ENCODE results near the gene ARG1.

- TF ChIP-seq EZH2 (IDR thresholded peaks at IDR 0.05; ENCODE audit: low read depth, low read length, severe bottlenecking) (no peak), TAF1 (IDR thresholded peaks at IDR 0.05; ENCODE audit: low read depth, low read length) (no peak), POLR2A (IDR thresholded peaks at IDR 0.05; ENCODE audit: control extremely low read depth in 1 of 2, low read depth in 2 of 2, low read length in 2 of 2) (no peak), EP300 (IDR thresholded peaks at IDR 0.05; ENCODE audit: borderline replicate concordance in 1 of 2, low read depth in 2 of 2, low read length in 2 of 2) (no peak), POLR2AphosphoS5 (IDR thresholded peaks at IDR 0.05; ENCODE audit: low read depth, low read length) (no peak), CTCF (IDR thresholded peaks at IDR 0.05; ENCODE audit: control extremely low read depth in 1 of 3, insufficient read depth in 1 of 3, low read depth in 1 of 3, low read length in 3 of 3) (no peak), RAD21 (IDR thresholded peaks at IDR 0.05 in 1 of 2, conservative IDR thresholded peaks at IDR 0.05 in 1 of 2; ENCODE audit: low read depth in 2 of 2, low read length in 2 of 2) (no peak), BRCA1 (IDR thresholded peaks at IDR 0.05; ENCODE audit: low read depth, low read length) (no peak), GTF2F1 (IDR thresholded peaks at IDR 0.05; ENCODE audit: borderline replicate concordance, low read depth, low read length) (no peak)
Measured at GRCh38 chr6:131629651-131630050, 56.6 kb downstream of the ARG1 start.

Data from H1 (cell line).